HG02623 (cell line): ENCODE data around the gene FGF18.
"Not testable (repeated sequence)": the region's sequence is repeated elsewhere in the genome, so short reads cannot be mapped to it uniquely, and the experiment has no call there.

Source experiments
- ATAC-seq: cut with Tn5 transposase; IDR thresholded peaks from one replicate; pipeline ENCODE4 v1.9.1; 2021; ENCODE audit warnings: moderate library complexity; ENCODE audit not compliant: unreplicated experiment

The FGF18 gene

DNA sequence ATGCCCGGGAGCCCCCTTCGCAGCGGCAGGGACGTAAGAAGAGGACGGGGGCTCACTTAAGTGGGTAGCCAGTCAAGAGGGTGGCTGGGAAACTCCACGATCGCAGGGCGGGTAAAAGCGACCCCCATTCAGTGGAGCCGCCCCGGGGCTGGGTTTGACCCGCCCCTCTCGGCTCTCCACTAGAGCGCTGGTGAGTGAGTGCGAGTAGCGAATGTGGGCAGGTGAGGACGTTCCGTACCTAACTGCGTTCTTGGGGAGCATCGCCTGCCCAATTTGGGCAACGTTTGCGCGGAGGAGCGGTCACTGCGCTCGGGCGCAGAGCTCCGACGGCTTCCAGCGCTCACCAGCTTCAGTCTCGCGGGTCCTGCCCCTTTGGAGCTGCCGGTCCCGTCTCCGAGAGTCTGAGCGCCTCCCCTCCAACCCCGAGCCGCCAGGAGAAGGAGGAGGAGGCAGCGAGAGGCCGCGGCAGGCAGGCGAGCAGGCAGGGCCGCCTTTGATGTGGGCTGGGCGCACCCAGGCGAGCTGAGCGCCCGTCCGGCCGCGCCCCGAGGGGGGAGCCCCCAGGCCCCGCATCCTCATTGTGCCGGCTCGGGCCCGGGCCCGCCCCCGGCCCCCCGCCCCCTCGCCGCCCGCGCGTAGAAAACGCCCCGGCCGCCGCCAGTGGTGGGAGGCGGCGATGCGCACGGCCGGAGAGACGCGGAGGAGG, at the start of gene FGF18:
FGF18 (plus strand) TSS at position 666 of the 706 bp plus-strand sequence. CDS start 553 bp downstream, outside the sequence.
- peak; percentile 31 for ATAC-seq

DNA sequence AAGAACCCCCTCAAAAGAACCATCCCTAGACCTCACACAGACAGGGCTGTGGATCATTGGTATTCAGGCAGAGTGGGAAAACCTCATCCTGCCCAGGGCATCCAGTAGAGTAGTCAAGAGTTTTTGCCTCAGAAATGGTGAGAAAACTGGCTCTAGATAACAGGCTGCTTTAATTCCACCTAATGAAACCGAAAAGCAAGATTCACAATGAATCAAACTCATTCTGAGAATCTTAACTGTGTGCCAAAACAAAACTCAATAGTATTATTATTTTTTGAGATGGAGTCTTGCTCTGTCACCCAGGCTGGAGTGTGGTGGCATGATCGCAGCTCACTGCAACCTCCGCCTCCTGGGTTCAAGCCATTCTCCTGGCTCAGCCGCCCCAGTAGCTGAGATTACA, 49.5 kb upstream of the FGF18 start:
- ATAC-seq, result no peak

DNA sequence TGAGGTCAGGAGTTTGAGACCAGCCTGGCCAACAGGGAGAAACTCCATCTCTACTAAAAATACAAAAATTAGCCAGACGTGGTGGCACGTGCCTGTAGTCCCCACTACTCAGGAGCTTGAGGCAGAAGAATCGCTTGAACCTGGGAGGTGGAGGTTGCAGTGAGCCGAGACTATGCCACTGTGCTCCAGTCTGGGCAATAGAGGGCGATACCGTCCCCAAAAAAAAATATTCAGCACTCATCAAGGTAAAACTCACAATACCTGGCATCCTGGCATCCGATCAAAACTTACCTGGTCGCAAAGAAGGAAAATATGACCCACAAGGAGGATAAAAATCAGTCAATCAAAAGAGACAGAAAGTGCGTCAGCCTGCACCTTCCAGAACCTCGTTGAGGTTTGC, 48.6 kb upstream of the FGF18 start:
- ATAC-seq, result not testable (repeated sequence)

GRCh38 chr5:171371326-171371725, 48.1 kb upstream of the FGF18 start:
- no peak for ATAC-seq

DNA sequence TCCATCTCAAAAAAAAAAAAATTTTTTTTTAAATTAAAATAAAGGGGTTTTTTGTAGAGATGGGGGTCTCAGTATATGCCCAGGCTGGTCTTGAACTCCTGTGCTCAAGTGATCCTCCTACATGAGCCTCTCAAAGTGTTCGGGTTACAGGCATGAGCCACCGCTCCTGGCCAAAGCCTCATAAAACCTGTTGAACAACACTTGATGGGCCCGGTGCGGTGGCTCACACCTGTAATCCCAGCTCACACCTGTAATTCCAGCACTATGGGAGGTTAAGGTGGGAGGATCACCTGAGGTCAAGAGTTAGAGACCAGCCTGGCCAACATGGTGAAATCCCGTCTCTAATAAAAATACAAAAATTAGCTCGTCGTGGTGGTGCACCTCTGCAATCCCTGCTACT, 39.5 kb upstream of the FGF18 start:
- no peak for ATAC-seq

- ATAC-seq, result not testable (repeated sequence)
Observed at GRCh38 chr5:171384416-171384815, 35.0 kb upstream of the FGF18 start.

DNA sequence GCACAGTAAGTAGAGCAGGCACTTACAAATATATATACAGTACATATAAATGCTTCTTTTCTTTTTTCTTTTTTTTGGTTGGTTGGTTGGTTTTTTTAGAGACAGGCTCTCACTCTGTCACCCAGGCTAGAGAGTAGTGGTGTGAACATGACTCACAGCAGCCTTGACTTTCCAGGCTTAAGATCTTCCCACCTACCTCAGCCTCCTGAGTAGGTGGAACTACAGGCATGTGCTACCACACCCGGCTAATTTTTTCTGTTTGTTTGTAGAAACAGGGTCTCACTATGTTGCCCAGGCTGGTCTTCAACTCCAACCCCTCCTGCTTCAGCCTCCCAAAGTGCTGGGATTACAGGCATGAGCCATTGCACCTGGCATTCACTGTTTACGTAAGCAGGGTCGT, 34.4 kb upstream of the FGF18 start:
- not testable (repeated sequence) for ATAC-seq

- ATAC-seq, result no peak
Observed at GRCh38 chr5:171386006-171386671, 33.3 kb upstream of the FGF18 start.

- ATAC-seq, result no peak
Observed at GRCh38 chr5:171386861-171387344, 32.5 kb upstream of the FGF18 start.

- ATAC-seq, result peak; percentile 78
Observed at GRCh38 chr5:171387345-171387969, 32.0 kb upstream of the FGF18 start, which contains the start of gene NPM1. NPM1 (plus strand) TSS chr5:171387849; CDS start chr5:171387949, 100 bp downstream.

- peak; percentile 30 for ATAC-seq
Observed at GRCh38 chr5:171387970-171388815, 31.3 kb upstream of the FGF18 start.

GRCh38 chr5:171388816-171389168, 30.7 kb upstream of the FGF18 start:
- no peak for ATAC-seq

GRCh38 chr5:171390883-171391677, 28.4 kb upstream of the FGF18 start:
- no peak for ATAC-seq

GRCh38 chr5:171391996-171392577, 27.4 kb upstream of the FGF18 start:
- no peak for ATAC-seq

DNA sequence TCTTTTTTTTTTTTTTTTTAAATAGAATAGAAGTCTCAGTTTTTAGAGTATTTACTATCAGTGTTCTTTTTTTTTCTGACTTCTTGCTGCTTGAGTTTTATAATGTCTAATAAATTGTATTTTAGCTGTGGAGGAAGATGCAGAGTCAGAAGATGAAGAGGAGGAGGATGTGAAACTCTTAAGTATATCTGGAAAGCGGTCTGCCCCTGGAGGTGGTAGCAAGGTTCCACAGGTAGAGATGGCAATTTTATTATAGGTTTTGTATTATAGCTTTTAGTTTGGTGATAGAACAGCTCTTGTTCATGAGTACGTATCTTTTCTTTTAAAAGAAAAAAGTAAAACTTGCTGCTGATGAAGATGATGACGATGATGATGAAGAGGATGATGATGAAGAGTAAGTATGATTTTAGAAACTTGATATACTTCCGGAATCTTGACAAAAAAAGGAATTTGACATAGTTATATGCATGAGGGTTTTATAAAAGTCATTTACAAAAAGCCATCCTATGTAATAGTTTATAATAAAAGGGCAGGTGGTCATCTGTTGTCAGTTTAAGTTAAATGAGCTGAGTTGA, 26.8 kb upstream of the FGF18 start:
- ATAC-seq, result no peak

GRCh38 chr5:171395042-171395441, 24.4 kb upstream of the FGF18 start:
- no peak for ATAC-seq

GRCh38 chr5:171396583-171396982, 22.9 kb upstream of the FGF18 start:
- ATAC-seq, result not testable (repeated sequence)

GRCh38 chr5:171397190-171397589, 22.3 kb upstream of the FGF18 start:
- no peak for ATAC-seq

DNA sequence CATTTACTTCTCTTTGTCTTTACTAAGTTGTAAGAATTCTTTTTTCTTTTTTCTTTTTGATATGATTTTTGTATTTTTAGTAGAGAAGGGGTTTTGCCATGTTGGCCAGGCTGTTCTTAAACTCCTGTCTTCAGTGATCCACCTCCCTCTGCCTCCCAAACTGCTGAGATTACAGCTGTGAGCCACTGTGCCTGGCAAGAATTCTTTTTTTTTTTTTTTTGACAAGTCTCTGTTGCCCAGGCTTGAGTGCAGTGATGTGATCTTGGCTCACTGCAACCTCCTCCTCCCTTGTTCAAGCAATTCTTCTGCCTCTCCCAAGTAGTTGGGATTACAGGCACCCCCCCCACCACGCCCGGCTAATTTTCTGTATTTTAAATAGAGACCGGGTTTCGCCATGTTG, 21.8 kb upstream of the FGF18 start:
- ATAC-seq, result no peak
